ENCODE data around the gene SOSTDC1. TPM values are rescaled to one million over a fixed set of nuclear protein-coding genes. Genes with fewer than 3 reads are reported as not detected.

SOSTDC1 gene
- total RNA-seq, 1 donor from 2014 or later: not detected

DNA sequence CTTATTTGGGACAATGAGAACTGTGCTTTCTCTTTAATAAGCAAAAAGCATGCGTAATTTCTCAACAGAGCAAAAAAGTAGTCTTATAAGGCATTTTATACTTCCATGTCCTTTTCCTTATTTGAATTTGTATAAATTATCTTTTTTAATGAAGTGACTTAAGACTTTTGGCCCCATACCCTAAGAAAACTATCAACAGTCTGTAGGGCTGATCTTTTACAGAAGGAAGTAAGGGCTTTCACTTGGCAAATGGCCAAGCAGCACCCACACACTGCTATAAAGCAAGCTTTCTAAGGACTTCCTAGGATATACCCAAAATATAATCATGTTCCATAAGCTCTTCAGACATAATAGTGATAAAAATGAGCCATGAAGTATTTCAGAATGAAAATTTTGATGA, 47.6 kb downstream of the SOSTDC1 start:
- TF ChIP-seq, protein P1, sequence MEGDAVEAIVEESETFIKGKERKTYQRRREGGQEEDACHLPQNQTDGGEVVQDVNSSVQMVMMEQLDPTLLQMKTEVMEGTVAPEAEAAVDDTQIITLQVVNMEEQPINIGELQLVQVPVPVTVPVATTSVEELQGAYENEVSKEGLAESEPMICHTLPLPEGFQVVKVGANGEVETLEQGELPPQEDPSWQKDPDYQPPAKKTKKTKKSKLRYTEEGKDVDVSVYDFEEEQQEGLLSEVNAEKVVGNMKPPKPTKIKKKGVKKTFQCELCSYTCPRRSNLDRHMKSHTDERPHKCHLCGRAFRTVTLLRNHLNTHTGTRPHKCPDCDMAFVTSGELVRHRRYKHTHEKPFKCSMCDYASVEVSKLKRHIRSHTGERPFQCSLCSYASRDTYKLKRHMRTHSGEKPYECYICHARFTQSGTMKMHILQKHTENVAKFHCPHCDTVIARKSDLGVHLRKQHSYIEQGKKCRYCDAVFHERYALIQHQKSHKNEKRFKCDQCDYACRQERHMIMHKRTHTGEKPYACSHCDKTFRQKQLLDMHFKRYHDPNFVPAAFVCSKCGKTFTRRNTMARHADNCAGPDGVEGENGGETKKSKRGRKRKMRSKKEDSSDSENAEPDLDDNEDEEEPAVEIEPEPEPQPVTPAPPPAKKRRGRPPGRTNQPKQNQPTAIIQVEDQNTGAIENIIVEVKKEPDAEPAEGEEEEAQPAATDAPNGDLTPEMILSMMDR (IDR thresholded peaks at IDR 0.05; ENCODE audit: insufficient read depth, low read length, severe bottlenecking): no peak
- DNase-seq (ENCODE audit: low read depth) (no peak), FAIRE-seq (no peak)
- Histone ChIP-seq H3K36me3 (ENCODE audit: control insufficient read depth, insufficient read depth, low read length) (no peaks in the 10 kb centered on the region), H3K4me3 (ENCODE audit: low read depth, low read length) (no peak overlapping the region), H3K27me3 (ENCODE audit: control insufficient read depth, insufficient read depth, low read length) (no peaks in the 10 kb centered on the region)

DNA sequence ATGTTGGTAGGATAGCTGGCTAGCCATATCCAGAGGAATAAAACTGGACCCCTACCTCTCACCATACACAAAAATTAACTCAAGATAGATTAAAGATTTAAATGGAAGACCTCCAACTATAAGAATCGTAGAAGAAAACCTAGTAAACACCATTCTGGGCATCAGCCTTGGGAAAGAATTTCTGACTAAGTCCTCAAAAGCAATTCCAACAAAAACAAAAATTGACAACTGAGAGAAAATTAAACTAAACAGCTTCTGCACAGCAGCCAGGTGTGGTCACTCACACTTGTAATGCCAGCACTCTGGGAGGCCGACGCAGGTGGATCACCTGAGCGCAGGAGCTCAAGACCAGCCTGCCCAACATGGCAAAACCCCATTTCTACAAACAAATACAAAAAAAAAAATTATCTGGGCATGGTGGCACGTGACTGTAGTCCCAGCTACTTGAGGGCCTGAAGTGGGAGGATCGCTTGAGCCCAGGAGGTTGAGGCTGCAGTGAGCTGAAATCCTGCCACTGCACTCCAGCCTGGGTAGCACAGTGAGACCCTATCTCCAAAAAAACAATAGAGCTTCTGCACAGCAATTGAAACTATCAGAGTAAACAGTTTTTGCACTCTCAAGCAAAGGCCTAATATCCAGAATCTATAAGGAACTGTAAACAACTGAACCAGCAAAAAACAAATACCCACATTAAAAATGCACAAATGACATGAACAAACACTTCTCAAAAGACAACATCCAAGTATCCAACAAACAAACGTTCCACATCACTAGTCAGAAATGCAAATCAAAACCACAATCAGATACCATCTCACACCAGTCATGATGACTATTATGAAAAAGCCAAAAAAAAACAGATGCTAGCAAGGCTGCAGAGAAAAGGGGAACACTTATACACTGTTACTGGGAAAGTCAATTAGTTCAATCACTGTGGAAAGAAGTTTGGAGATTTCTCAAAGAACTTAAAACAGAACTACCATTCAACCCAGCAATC, 49.0 kb downstream of the SOSTDC1 start:
- H3K36me3 ChIP-seq (ENCODE audit: control insufficient read depth, insufficient read depth, low read length): no peaks in the 10 kb centered on the region
- FAIRE-seq: no peak
- DNase-seq (ENCODE audit: low read depth): peak; percentile 87
- TF ChIP-seq, protein P1 (IDR thresholded peaks at IDR 0.05; ENCODE audit: insufficient read depth, low read length, severe bottlenecking): no peak
- no peak overlapping the region for H3K4me3 ChIP-seq (ENCODE audit: low read depth, low read length)
- no peaks in the 10 kb centered on the region for H3K27me3 ChIP-seq (ENCODE audit: control insufficient read depth, insufficient read depth, low read length)

DNA sequence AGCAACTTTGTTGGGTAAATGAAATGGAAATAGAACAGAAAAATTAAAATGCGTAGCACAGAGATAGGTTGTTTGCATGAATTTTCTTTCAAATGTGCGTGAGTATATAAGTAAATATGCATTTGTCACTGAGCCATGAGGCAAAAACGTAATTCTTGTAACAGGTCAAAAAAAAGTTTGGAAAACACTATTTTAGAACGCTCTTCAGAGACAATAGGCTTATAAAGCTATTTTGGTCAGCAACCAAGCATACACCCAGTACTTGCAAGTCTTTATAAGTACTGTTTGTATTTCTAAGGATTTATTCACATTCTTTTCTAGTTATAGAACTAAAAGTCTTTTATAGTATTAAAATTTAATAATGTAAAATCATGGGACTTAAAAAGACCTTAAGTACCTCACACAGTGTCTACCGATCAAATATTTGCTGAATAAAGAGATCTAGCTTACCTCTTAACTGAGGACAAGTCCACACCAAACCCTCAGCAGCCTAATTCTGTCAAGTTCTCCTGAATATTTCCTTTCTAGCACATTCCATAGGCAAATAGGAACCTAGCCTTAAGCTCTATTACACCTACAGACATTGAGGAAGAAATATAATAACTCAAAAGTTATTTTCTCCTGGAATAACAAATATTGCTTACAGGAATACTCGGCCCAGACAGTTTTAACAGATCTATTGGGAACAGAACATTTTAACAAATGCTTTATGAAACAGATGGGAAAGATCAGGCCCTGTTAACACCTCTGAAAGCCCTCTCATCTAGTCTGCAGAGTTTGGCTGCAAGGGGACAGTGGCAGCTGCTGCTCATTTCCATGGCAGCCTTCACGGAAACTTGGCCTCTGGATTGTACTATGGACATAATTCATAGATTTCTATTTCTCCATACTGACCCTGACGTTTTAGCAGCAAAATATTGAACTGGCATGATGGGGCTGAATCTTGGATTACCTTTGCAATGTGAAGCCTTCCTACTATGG, 53.0 kb downstream of the SOSTDC1 start:
- no peaks in the 10 kb centered on the region for H3K27me3 ChIP-seq (ENCODE audit: control insufficient read depth, insufficient read depth, low read length)
- H3K36me3 ChIP-seq (ENCODE audit: control insufficient read depth, insufficient read depth, low read length): no peaks in the 10 kb centered on the region
- no peak overlapping the region for H3K4me3 ChIP-seq (ENCODE audit: low read depth, low read length)
- FAIRE-seq: no peak
- TF ChIP-seq, protein P1 (IDR thresholded peaks at IDR 0.05; ENCODE audit: insufficient read depth, low read length, severe bottlenecking): no peak
- DNase-seq (ENCODE audit: low read depth): peak; percentile 39

Other genes starting within 250 kb of the SOSTDC1 start
- 0.26 and 0.64 TPM in 2 replicates for gene CRPPA, start 44.2 kb downstream of the SOSTDC1 start, total RNA-seq
- gene LRRC72, start 61.1 kb upstream of the SOSTDC1 start, total RNA-seq: not detected in 2 replicates
- gene ANKMY2, start 180.0 kb upstream of the SOSTDC1 start, total RNA-seq: 5.5 and 9.5 TPM in 2 replicates
- gene BZW2, start 180.4 kb upstream of the SOSTDC1 start, total RNA-seq: 61.8 and 91.4 TPM in 2 replicates